Thyroid gland (tissue), 4 donors: Measurements from ENCODE around the gene CHST14. TPM values are rescaled to one million over a fixed set of nuclear protein-coding genes. Genes with fewer than 3 reads are reported as not detected.

Experiments used
- DNase-seq, 2 donors: peaks; one replicate each; pipeline ENCODE4 v3.0.0-alpha.2; 2019
- H3K27ac ChIP-seq, 3 donors: fragments of 200-600 bp; sonication (generic); 1 replicate in 2 of 3; 2 replicates in 1 of 3; pipeline ENCODE4 v1.5.1; 2016 to 2019; ENCODE audit warnings: mild to moderate bottlenecking in 1 of 3, moderate library complexity in 1 of 3
- H3K27me3 ChIP-seq: fragments of 200-600 bp; sonication (generic); one replicate; pipeline ENCODE4 v1.5.1; 2019
- H3K36me3 ChIP-seq, 2 donors: fragments of 200-600 bp; sonication (generic); one replicate each; pipeline ENCODE4 v1.5.1; 2016 to 2019
- H3K4me1 ChIP-seq, 2 donors: fragments of 200-600 bp; sonication (generic); one replicate each; pipeline ENCODE4 v1.5.1; 2017 to 2019
- H3K4me3 ChIP-seq, 3 donors: fragments of 200-600 bp; sonication (generic); replicated peaks in 1 of 3; 1 replicate in 2 of 3; 2 replicates in 1 of 3; pipeline ENCODE4 v1.5.1; 2016; ENCODE audit warnings: mild to moderate bottlenecking in 1 of 3
- H3K9me3 ChIP-seq: fragments of 200-600 bp; sonication (generic); one replicate; pipeline ENCODE4 v1.5.1; 2017
- POLR2A ChIP-seq, 2 donors: fragments of 450-650 bp; IDR thresholded peaks; one replicate each; pipeline ENCODE4 v1.6.1; 2017; ENCODE audit warnings: antibody characterized with exemption in 2 of 2, mild to moderate bottlenecking in 2 of 2, moderate library complexity in 1 of 2
- WGBS, 2 donors: methylation state at CpG; one replicate each; pipeline ENCODE4 v1.1.5; 2017; 5-methylcytosine and 5-hydroxymethylcytosine counted together
- intact Hi-C: fragments of 100-400 bp; cut with DNase I; formaldehyde crosslinking; loops from one replicate; pipeline ENCODE4 v1.15.1; 2023
- total RNA-seq, 4 donors: library from RNA; depleted of rRNA; stranded (reverse); fragments of >200 nt; gene quantifications; one replicate each; pipeline ENCODE4 v1.2.3, GENCODE V29; 2016
- TF ChIP-seq, protein P1 (sequence below), 6 experiments: fragments of 200-600 bp in 3 of 6; fragments of 450-650 bp in 3 of 6; sonication (generic) in 3 of 6; IDR thresholded peaks; one replicate each; pipeline ENCODE4 v1.5.1; 2016 to 2019; ENCODE audit warnings: antibody characterized with exemption in 6 of 6, mild to moderate bottlenecking in 2 of 6, inconsistent platforms in 1 of 6, moderate library complexity in 1 of 6

CHST14 gene
- total RNA-seq, 4 donors from 2014 or later = 15.7 to 22.6 (median 20.1) TPM

DNA sequence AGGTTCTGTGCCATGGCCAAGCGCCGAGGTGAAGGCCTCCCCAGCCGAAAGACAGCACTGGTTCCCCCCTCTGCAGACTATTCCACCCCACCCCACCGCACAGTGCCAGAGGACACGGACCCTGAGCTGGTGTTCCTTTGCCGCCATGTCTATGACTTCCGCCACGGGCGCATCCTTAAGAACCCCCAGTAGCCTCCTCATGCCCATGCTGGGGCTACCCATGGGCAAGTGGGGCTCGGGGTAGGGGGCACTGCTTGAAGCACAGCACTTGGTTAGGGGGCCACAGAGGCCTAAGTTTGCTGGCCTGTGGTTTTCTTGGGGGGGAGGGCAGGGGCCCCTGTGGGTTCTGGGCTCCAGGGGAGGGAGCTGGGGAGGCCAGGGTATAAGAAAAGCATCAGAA is 4.8 kb upstream of the CHST14 start:
- no peak overlapping the region for H3K4me3 ChIP-seq
- DNase-seq = no peak
- no peak overlapping the region for H3K27ac ChIP-seq
- peaks cover 5 to 9% of the 10 kb centered on the region in 2 donors for H3K4me1 ChIP-seq
- H3K9me3 ChIP-seq = no peaks in the 10 kb centered on the region
- no peaks in the 10 kb centered on the region for H3K27me3 ChIP-seq
- no peak for TF ChIP-seq POLR2A (IDR thresholded peaks at IDR 0.05)
- TF ChIP-seq, protein P1, sequence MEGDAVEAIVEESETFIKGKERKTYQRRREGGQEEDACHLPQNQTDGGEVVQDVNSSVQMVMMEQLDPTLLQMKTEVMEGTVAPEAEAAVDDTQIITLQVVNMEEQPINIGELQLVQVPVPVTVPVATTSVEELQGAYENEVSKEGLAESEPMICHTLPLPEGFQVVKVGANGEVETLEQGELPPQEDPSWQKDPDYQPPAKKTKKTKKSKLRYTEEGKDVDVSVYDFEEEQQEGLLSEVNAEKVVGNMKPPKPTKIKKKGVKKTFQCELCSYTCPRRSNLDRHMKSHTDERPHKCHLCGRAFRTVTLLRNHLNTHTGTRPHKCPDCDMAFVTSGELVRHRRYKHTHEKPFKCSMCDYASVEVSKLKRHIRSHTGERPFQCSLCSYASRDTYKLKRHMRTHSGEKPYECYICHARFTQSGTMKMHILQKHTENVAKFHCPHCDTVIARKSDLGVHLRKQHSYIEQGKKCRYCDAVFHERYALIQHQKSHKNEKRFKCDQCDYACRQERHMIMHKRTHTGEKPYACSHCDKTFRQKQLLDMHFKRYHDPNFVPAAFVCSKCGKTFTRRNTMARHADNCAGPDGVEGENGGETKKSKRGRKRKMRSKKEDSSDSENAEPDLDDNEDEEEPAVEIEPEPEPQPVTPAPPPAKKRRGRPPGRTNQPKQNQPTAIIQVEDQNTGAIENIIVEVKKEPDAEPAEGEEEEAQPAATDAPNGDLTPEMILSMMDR (IDR thresholded peaks at IDR 0.05) = no peak
- WGBS, 2 donors = 91 to 98% methylated on average over 5 to 10 of the region's 10 CpGs
- intact Hi-C loops = no loop called here
- H3K36me3 ChIP-seq = peaks cover 41 to 43% of the 10 kb centered on the region in 2 donors

DNA sequence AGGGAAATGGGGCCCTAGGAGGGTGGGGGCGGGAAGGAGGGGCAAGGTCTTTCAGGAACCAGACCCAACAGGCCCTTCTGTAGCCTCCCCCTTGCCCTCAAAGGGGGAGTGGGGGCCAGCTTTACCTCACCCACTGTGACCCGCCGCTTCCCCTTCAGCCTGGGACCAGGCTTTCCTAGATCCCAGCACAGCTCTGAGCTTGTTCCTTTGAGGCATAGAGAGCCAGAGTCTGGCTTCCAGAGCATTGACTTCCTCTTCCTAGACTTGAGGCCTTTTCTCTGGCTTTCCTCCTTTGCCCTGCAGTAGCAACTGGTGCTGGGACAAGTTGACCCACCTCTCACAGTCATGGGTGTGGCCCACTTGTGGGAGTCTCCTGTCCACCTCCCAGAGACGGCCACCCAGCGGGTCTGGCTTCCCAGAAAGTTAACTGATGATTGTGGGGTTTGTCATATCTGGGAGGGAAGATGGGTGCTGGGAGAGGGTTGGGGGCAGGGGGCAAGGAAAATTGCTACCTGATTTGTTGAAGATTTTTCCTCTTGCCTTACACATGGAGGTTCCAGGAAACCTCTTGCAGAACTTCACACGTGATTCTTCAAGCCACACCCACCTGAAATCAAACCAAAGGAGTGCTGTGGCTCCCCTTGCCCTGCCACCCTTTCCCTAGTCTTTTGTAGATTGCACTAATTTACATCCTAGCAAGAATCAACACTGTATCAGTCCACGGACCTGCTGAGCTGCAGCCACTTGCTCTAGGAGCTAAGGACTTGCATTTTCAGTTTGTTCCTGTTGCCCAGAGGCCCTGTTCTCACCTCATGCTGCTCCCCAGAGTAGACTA is 4.1 kb upstream of the CHST14 start:
- 76 to 89% methylated on average over 4 to 7 of the region's 7 CpGs for WGBS, 2 donors
- H3K36me3 ChIP-seq = peaks cover 41 to 43% of the 10 kb centered on the region in 2 donors
- intact Hi-C loops = no loop called here
- no peaks in the 10 kb centered on the region for H3K27me3 ChIP-seq
- H3K4me1 ChIP-seq = peaks cover 8 to 11% of the 10 kb centered on the region in 2 donors
- DNase-seq = no peak
- no peak for TF ChIP-seq POLR2A (IDR thresholded peaks at IDR 0.05)
- TF ChIP-seq, protein P1 (IDR thresholded peaks at IDR 0.05) = no peak
- H3K4me3 ChIP-seq = no peak overlapping the region
- H3K27ac ChIP-seq = no peak overlapping the region
- no peaks in the 10 kb centered on the region for H3K9me3 ChIP-seq

DNA sequence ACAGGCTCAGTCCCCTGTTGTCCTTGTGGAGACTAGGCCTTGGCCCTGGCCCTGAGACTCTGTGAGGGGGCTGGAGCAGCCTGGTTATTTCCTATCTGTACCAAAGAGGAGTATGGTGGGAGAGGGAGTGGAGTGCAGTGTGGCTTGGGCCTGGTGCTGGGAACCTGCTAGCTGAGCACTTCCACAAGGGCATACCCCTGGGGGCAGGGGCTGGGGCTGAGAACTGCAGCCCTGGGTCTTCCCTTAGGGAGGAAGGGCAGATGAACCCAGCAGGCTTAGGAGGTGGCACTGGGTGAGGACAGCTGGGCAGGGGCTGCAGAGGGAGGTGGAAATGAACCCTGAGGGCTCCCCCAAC is 3.5 kb upstream of the CHST14 start:
- Histone ChIP-seq H3K27ac (no peak overlapping the region), H3K36me3 (peaks cover 36 to 38% of the 10 kb centered on the region in 2 donors), H3K9me3 (no peaks in the 10 kb centered on the region), H3K4me3 (no peak overlapping the region), H3K4me1 (peaks cover 14 to 17% of the 10 kb centered on the region in 2 donors), H3K27me3 (no peaks in the 10 kb centered on the region)
- TF ChIP-seq POLR2A (IDR thresholded peaks at IDR 0.05) = no peak
- TF ChIP-seq, protein P1 (IDR thresholded peaks at IDR 0.05) = no peak
- DNase-seq = no peak
- intact Hi-C loops = no loop called here

DNA sequence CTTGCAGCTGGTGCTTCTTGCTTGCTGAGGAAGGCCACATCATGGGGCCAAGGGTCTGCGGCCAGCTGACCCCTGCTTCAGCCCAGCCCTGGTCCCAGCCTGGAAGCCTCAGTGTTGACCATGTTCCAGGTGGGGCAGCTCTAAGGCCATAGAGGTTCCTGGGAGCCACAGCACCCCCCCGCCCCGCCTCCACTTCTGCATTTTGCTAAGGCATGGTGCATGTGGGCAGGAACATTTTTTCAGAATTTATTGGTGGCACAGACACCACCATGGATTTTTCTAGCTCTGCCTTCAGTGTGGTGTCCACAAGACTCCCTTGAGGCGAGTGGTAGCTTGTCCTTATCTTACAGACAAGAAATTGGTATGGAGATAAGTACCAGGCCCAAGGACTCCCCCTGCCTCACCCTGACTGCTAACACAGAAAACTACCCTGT is 1.9 kb upstream of the CHST14 start:
- intact Hi-C loops = no loop called here
- Histone ChIP-seq H3K27ac (no peak overlapping the region), H3K4me1 (peaks cover 17 to 21% of the 10 kb centered on the region in 2 donors), H3K36me3 (peaks cover 25 to 29% of the 10 kb centered on the region in 2 donors), H3K4me3 (no peak overlapping the region), H3K9me3 (no peaks in the 10 kb centered on the region), H3K27me3 (no peaks in the 10 kb centered on the region)
- TF ChIP-seq, protein P1 (IDR thresholded peaks at IDR 0.05) = no peak
- TF ChIP-seq POLR2A (IDR thresholded peaks at IDR 0.05) = no peak
- whole genome bisulfite sequencing, 2 donors = 93 to 100% methylated on average over 3 of the region's 4 CpGs
- no peak for DNase-seq

DNA sequence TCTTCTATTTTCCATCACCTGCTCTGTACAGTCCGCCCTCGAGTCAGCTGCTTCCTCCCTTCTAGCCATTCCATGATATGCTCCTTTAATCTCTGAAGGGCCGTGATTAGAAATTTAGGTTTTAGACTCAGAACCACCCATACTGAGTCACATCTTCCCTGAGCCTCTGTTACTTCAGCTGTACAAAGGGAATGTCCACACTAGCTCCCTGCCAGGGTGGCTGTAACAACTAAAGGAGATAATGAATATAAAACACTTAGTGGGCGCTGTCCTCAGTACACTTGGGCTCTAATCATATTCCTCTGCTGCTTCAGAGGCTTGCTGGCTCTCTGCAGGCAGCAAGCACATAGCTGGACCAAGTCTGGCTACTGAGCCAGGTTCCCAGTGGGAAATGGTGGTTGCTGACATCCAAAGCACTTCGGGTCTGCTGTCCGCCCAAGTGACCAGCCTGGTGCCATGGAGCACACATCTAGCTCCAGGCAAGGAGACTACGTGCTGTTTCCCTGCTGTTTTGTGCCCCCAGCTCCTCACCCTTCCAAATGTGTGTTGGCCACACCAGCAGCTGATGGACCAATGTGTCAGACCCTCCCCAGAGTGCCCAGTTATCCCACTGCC is 901 bp upstream of the CHST14 start:
- DNase-seq = no peak
- H3K4me3 ChIP-seq = peak overlapping the region in 1 of 3 donors; percentile 93
- TF ChIP-seq, protein P1 (IDR thresholded peaks at IDR 0.05) = no peak
- no peak for TF ChIP-seq POLR2A (IDR thresholded peaks at IDR 0.05)
- peaks cover 16 to 19% of the 10 kb centered on the region in 2 donors for H3K36me3 ChIP-seq
- H3K4me1 ChIP-seq = peaks cover 17 to 21% of the 10 kb centered on the region in 2 donors
- 76 to 79% methylated on average over 6 to 7 of the region's 7 CpGs for WGBS, 2 donors
- no peaks in the 10 kb centered on the region for H3K9me3 ChIP-seq
- peak overlapping the region in 2 of 3 donors; percentile 76 to 94 for H3K27ac ChIP-seq
- intact Hi-C loops = no loop called here
- no peaks in the 10 kb centered on the region for H3K27me3 ChIP-seq
